Measurements from ENCODE around the gene PODN.

GRCh38 chr1:53079251-53079650 is 17.2 kb downstream of the PODN start:
- TF ChIP-seq POLR2A (IDR thresholded peaks at IDR 0.05) (no peak), CTCF (IDR thresholded peaks at IDR 0.05) (no peak)
